Stomach (tissue), 4 donors: ENCODE measurements around the gene PTBP1.

Source experiments
- EP300 ChIP-seq: sonication (generic); formaldehyde crosslinking; IDR thresholded peaks from one replicate; pipeline ENCODE4 v1.6.1; 2017; ENCODE audit warnings: antibody characterized with exemption
- TF ChIP-seq, protein P1 (sequence below), 7 experiments: fragments of 450-650 bp in 4 of 7; fragments of 200-600 bp in 3 of 7; sonication (generic) in 3 of 7; IDR thresholded peaks; one replicate each; pipeline ENCODE4 v1.5.1; 2016 to 2019; ENCODE audit warnings: antibody characterized with exemption in 7 of 7, control low read depth in 2 of 7, mild to moderate bottlenecking in 1 of 7

DNA sequence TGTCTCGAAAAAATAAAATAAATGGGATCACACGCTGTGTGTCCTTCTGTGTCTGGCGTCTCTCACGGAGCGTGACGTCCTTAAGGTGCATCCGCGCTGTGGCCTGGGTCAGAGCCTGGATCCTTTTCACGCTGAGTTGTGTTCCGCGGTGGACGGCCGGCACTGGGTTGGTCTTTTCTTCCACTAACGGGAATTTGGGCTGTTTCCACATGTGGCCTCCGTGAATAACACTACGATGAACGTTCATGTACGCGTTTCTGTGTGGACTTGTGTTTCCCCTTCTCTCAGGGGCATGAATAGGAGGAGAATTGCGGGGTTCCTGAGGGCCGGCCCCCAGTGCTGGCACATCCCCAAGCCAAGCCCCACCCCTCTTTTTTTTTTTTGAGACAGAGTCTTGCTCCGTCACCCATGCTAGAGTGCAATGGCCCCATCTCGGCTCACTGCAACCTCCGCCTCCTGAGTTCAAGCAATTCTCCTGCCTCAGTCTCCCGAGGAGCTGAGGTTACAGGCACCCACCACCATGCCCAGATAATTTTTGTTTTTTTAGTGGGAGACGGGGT lies 6.2 kb upstream of the PTBP1 start:
- TF ChIP-seq, protein P1, sequence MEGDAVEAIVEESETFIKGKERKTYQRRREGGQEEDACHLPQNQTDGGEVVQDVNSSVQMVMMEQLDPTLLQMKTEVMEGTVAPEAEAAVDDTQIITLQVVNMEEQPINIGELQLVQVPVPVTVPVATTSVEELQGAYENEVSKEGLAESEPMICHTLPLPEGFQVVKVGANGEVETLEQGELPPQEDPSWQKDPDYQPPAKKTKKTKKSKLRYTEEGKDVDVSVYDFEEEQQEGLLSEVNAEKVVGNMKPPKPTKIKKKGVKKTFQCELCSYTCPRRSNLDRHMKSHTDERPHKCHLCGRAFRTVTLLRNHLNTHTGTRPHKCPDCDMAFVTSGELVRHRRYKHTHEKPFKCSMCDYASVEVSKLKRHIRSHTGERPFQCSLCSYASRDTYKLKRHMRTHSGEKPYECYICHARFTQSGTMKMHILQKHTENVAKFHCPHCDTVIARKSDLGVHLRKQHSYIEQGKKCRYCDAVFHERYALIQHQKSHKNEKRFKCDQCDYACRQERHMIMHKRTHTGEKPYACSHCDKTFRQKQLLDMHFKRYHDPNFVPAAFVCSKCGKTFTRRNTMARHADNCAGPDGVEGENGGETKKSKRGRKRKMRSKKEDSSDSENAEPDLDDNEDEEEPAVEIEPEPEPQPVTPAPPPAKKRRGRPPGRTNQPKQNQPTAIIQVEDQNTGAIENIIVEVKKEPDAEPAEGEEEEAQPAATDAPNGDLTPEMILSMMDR (IDR thresholded peaks at IDR 0.05), result no peak
- no peak for TF ChIP-seq EP300
